Measurements from ENCODE around the gene RTN1.

RTN1 gene, protein sequence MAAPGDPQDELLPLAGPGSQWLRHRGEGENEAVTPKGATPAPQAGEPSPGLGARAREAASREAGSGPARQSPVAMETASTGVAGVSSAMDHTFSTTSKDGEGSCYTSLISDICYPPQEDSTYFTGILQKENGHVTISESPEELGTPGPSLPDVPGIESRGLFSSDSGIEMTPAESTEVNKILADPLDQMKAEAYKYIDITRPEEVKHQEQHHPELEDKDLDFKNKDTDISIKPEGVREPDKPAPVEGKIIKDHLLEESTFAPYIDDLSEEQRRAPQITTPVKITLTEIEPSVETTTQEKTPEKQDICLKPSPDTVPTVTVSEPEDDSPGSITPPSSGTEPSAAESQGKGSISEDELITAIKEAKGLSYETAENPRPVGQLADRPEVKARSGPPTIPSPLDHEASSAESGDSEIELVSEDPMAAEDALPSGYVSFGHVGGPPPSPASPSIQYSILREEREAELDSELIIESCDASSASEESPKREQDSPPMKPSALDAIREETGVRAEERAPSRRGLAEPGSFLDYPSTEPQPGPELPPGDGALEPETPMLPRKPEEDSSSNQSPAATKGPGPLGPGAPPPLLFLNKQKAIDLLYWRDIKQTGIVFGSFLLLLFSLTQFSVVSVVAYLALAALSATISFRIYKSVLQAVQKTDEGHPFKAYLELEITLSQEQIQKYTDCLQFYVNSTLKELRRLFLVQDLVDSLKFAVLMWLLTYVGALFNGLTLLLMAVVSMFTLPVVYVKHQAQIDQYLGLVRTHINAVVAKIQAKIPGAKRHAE

DNA sequence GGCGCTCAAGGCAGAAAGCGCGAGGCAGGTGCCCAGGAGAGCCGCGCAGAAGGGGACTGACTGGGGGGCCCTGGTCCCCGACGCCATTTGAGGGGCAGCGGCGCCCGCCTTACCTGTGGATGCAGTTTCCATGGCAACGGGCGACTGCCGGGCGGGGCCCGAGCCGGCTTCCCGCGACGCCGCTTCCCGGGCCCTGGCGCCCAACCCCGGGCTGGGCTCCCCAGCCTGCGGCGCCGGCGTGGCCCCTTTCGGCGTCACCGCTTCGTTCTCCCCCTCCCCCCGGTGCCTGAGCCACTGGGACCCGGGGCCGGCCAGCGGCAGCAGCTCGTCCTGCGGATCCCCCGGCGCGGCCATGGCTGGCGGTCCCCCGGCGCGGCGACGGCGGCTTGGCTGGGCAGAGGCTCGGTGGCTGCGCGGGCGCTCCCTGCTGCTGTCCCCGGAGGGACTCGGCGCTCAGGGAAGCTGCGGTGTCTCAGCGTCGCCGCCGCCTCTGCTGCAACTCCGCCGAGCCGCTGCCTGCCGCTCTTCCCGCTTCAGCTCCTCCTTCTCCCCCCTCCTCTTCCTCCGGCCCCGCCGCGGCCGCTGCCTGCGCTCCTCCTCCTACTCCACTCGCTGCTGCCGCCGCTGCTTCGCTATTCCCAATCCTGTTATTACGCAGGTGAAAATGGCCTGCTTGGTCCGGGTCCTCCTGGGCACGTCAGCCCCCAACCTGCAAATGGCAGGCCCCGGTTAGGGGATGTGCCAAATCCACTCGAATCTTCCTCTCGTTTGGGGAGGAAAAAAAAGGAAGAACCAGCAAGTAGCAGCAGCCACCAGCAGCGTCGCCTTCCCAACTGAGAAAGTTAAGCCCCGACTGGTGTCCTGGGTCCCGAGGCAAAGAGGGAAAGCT, at the start of gene RTN1:
Gene RTN1 (minus strand): TSS at position 500 of the 889 bp plus-strand sequence. CDS start 146 bp downstream, at position 354.
- no peak for DNase-seq (ENCODE audit: low read depth in 2 of 2)

DNA sequence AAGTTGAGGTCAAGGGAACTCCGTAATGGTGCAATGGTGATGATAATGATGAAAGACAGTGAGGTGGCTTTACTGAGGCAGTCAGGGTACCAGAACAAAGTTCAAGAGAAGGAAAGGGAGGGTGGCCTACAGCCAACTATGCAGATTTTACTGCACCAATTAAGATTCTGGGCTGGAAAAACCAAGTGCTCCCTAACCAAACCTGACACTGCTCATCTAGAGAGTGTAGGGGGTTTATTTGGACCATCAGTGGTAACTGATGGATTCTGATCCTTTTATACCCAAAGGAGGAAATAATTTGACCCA, 49.8 kb upstream of the RTN1 start:
- DNase-seq (ENCODE audit: low read depth in 2 of 2), result no peak

DNA sequence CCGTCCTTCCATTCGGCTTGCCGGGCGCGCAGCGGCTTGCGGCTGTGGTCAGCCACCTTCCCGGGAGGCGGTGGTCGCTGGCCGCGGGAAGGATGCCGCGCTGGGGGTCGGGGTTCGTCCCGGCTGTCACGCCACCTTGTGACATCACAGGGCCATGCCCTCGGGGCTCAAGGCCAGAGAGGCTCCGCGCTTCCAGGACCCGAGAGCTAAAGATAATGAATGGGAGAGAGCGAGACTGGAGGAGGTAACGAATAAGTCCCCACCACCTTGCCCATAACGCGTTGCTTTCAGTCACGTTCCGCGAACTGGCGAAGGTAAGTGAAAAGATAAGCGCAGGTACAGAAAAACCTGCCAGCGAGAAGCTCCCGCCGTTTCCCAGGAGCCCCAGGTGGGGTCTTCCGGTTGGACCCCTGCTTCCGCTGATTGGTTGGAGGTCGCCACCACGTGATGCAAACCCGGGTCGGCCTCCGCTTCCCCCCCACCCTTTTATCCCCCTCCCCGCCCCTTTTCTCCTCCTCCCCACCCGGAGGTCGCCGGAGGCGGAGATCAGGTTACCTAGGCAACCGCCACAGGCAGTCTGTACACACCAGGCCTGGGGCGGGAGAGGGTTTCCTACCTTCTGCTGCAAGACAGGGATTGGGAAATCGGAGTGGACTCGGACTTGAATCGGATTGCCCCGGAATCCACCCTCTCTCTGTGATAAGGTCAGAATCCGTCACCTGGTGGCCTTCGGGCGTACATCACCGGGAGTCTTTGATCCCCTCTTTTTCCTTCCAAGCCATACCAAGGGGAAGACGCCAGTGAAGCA, 49.2 kb upstream of the RTN1 start, which contains the start of gene LRRC9:
Gene LRRC9 (plus strand): TSS at position 575 of the 808 bp plus-strand sequence.
- peak in 1 of 2 donors; percentile 8 for DNase-seq (ENCODE audit: low read depth in 2 of 2)

DNA sequence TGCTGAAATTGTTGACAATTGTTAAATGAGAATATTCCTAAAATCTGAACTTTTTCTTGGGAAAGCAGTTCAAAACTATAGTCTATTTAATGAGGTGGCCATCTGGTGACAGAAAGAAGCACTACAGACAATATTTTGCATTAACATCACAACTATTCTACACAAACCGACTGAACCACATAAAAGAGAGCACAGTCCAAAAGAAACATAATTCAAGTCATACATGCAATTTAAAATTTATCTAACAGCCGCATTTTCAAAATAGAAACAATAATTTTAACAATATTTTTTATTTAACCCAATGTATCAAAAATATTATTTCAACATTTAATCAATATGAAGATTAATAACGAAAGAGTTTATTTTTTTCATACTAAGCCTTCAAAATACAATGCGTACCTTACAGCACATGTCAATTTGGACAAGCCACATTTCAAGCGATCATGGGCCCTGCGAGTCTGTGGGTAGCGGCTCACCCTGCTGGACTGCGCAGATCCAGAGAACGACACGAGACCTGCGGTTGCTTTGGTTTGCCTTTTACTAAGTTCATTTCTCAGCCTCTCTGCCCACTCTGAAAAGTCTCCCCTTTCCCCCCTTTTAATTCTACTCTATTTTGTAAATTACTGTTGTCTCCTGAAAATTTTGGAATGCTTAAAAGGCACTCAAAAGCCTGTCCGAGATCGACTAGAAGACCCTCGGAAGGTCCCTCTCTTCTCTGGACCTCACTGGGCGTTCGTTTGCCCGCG, 48.4 kb upstream of the RTN1 start:
- DNase-seq (ENCODE audit: low read depth in 2 of 2), result no peak

- DNase-seq (ENCODE audit: low read depth in 2 of 2), result no peak
These were observed 42.6 kb upstream of the RTN1 start for GRCh38 chr14:59913187-59913586.

DNA sequence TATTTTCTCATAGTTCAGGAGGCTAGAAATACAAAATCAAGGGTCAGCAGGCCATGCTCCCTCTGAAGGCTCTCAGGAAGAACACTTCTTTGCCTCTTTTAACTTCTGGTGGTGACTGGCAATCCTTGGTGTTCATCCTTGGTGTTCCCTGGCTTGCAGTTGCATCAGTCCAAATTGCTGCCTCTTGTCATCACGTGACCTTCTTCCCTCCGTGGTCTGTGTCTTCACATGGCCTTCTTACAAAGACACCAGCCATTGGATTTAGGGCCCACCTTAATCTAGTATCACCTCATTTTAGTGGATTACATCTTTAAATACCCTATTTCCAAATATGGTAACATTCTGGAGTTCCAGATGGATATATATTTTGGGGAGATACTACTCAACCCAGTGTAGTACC, 41.9 kb upstream of the RTN1 start:
- no peak for DNase-seq (ENCODE audit: low read depth in 2 of 2)

- no peak for DNase-seq (ENCODE audit: low read depth in 2 of 2)
These were observed 34.6 kb upstream of the RTN1 start for GRCh38 chr14:59905188-59905587.

- no peak for DNase-seq (ENCODE audit: low read depth in 2 of 2)
These were observed 33.6 kb upstream of the RTN1 start for GRCh38 chr14:59904184-59904583.

GRCh38 chr14:59900556-59900955, 30.0 kb upstream of the RTN1 start:
- DNase-seq (ENCODE audit: low read depth in 2 of 2), result no peak

DNA sequence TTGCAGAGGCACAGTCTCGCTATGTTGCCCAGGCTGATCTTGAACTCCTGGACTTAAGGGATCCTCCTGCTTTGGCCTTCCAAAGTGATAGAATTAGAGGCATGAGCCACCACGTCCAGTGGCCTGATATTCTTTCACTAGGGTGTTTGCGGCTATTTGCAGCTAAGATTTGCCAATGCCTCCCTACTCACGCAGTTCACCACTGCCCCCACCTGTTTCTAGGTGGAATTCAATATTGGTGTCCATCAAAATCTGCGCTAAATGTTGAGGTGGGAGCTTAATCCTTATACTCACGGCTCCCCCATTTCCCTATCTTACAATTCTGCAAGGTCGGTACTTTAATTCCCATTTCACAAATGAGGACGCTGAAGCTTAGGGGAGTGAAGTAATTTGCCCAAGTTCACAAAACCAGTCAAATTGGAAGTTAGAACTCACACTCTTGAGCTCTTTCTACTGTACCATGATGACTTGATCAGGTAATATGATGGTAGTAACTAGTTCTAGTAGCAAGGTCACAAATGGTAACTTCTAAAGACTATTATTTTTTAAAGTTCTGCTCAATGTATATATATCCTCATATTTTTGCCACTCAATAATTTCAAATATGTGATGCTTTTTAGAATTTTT, 27.3 kb upstream of the RTN1 start:
- DNase-seq (ENCODE audit: low read depth in 2 of 2), result no peak

- no peak for DNase-seq (ENCODE audit: low read depth in 2 of 2)
These were observed 25.1 kb upstream of the RTN1 start for GRCh38 chr14:59895721-59896120.

- DNase-seq (ENCODE audit: low read depth in 2 of 2), result no peak
These were observed 20.1 kb upstream of the RTN1 start for GRCh38 chr14:59890676-59891075.

GRCh38 chr14:59882957-59883356, 12.4 kb upstream of the RTN1 start:
- DNase-seq (ENCODE audit: low read depth in 2 of 2), result no peak

GRCh38 chr14:59871166-59871495, 555 bp upstream of the RTN1 start:
- no peak for DNase-seq (ENCODE audit: low read depth in 2 of 2)

DNA sequence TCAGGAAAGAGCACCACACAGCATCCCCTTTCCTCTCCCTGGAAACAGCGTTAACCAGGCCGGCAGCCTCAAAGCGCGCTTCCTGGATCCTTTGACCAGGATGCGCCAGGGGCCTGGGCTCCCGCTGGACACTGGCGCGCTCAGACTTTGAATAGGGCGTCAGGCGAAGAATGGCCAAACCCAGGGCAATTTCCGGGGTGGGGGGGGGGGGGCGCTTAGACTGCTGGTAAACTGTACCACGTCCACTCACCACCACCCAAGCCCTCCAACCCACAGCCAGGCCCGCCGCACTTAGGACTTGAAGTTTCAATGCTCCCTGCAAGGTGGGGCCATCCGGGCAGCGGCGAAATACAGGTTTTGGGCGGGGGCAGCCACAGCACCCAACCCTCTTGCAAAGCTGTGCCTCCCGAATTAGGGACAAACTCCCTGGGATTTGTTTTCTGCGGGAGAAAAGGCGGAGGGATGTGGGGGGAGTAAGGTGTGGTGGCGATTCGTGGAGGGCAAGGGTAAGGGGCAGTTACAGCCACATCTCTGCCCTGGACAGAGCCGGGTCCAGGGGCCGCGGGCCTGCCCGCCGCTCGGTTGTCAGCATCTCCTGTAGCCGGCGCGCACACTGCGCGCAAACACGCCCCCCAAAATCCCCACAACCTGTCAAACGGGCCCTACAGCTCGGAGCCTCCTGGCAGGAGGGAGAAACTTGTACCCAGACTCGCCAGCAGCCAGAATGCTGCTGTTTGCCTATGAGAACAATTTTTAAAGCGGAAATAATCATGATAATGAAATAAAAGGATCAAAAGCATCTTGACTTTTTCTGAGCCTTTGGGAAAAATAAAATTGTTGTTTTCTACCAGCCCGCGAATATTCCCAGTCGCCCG, 958 bp downstream of the RTN1 start:
- no peak for DNase-seq (ENCODE audit: low read depth in 2 of 2)

DNA sequence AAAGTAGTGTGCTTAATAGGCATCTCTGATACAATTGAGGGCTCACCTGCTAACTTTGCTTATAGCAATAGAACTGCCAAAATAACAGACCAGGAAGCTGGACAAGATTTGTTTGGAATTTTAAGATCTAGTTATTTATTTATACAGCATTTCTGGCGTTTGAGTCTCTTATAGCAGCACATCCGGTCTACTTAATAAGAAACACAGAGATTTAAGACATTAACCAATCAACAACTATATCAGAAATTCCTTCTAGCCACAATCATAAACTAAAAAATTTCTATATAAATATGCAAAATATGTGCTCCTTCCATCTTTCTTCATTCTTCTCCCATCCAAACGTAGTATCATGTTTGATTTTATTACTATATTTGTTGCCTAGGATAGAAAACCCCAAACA, 2.6 kb downstream of the RTN1 start:
- no peak for DNase-seq (ENCODE audit: low read depth in 2 of 2)

DNA sequence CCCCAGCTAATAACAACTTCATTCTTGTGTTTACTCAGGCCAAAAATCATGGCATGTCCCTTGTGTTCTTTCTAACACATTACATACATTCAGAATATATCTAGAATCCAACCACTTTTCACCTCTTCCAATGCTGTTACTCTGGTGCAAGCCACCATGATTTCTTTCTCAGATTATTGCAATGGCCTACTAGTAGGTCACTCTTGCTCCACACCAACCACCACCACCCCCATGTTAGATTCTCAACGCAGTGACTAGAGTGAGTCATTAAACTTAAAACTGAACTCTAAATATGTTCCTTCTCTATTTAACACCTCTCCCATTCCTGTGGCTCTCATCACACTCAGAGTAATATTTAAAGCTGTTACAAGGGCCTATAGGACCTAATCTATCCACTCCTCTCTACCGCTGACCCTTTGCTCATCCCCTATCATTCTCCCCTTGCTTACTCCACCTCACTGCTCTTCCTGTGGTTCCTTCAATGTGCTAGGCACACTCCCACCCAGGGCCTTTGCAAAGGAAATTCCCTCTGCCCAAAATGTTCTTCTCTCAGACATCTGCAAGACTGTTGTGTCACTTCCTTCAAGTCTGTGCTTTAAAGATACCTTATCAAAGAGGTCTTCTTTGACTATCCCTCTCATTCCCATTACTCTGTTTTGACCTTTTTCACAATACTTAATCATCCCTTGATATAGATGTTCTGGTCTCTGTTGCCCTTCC, 6.6 kb downstream of the RTN1 start:
- no peak for DNase-seq (ENCODE audit: low read depth in 2 of 2)

DNA sequence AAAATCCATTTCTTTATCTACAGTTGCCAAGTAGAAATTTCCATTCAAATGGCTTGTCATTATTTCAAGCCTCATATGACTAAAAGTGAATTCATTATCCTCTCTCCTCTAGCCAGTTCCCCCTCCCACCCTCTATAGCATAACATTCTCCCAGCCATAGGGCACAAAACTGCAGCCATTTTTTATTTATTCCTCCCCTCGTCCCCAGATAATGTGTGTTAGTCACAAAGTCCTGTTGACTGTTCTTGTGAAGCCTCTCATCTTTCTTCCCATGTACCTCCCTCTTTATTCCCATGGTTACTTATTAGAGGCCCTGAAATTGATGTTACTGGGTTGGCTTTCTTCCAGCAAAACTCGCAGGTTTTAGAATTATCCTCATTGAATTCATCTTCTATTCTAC, 13.2 kb downstream of the RTN1 start:
- DNase-seq (ENCODE audit: low read depth in 2 of 2), result no peak

DNA sequence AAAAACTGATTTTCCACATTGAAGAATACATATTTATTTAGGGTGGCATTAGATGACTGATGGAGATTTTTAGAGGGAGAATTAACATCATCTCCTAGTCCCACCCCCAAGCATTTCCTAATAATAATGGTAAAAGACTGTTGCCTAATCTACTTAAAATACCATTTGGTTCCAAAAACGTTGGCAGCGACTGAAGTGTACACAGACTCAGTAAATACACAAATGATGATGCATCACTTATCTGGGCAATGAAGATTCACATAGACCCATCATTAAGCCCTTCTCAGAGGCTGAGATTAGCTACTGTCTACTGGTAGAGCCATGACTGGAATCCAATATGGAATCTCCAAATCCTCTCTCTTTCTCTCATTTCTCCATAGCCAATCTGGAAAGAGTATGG, 18.2 kb downstream of the RTN1 start:
- DNase-seq (ENCODE audit: low read depth in 2 of 2), result no peak
